Epidermal melanocyte (primary cell): ENCODE data around the gene MAMDC4.
A peak's percentile ranks its signal among the peaks of the same experiment; 100 is the strongest.

Experiments used
- DNase-seq: peaks from one replicate; pipeline ENCODE4 v3.0.0; 2011; ENCODE audit warnings: low spot score; ENCODE audit not compliant: insufficient read length

The MAMDC4 gene

GRCh38 chr9:136886610-136887597 lies 34.8 kb downstream of the MAMDC4 start:
- DNase-seq, result peak; percentile 84

- DNase-seq, result no peak
These were observed 36.3 kb downstream of the MAMDC4 start for GRCh38 chr9:136888454-136888853.

GRCh38 chr9:136889858-136890257 lies 37.7 kb downstream of the MAMDC4 start:
- DNase-seq, result no peak

GRCh38 chr9:136890661-136891060 lies 38.5 kb downstream of the MAMDC4 start:
- no peak for DNase-seq

GRCh38 chr9:136896027-136896426 lies 43.9 kb downstream of the MAMDC4 start:
- DNase-seq, result no peak

- no peak for DNase-seq
These were observed 46.4 kb downstream of the MAMDC4 start for GRCh38 chr9:136898483-136899100.

- no peak for DNase-seq
These were observed 47.0 kb downstream of the MAMDC4 start for GRCh38 chr9:136899196-136899595.

- no peak for DNase-seq
These were observed 48.4 kb downstream of the MAMDC4 start for GRCh38 chr9:136900556-136900955.

GRCh38 chr9:136900988-136901515 lies 48.9 kb downstream of the MAMDC4 start:
- no peak for DNase-seq

- peak; percentile 84 for DNase-seq
These were observed 49.5 kb downstream of the MAMDC4 start for GRCh38 chr9:136901516-136902258.

- DNase-seq, result no peak
These were observed 50.2 kb downstream of the MAMDC4 start for GRCh38 chr9:136902259-136902821.

GRCh38 chr9:136903041-136903554 lies 51.0 kb downstream of the MAMDC4 start:
- no peak for DNase-seq

GRCh38 chr9:136906266-136906665 lies 54.1 kb downstream of the MAMDC4 start:
- DNase-seq, result no peak

- no peak for DNase-seq
These were observed 55.1 kb downstream of the MAMDC4 start for GRCh38 chr9:136907011-136907914.
